ENCODE results near the gene ZMYND8. TPM values are rescaled to one million over a fixed set of nuclear protein-coding genes. Genes with fewer than 3 reads are reported as not detected.

The ZMYND8 gene
- total and polyA plus RNA-seq, 2 of the 8 experiments (the other 6 are each of a cell fraction or from before 2014, with no cell fraction given): 50.5 to 163 TPM

DNA sequence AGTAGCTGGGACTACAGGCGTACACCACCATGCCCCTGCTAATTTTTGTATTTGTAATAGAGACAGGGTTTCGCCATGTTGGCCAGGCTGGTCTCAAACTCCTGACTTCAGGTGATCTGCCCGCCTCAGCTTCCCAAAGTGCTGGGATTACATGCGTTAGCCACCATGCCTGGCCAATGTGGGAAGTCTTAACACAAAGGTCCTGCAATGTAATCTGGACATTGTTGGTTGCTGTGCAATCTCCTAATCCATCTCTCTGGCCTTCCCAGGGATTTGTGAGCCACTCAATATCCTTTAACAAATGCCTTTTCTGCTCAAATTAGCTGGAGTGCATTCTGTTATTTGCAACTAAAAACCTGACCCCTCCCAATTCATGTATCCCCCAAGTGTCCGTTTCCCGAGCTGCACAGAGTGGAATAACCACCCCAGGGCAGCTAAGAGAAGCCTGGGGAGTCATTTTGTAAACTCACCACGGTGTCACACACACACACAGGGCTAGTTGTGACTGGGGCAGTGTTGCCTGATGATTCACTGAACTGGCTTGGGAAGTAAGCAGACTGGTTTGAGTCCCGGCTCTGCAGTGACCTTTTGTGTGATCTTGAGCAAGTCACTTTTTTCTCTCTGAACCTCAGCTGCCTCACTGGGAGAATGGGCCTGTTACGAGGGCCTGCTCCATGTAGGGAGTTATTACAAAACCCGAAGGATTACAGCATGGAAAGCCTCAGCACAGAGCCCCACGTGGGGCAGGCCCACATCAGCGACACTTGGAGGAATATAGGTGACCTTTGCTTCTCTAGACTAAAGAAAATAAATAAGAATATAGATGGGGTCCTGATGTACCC is 152.3 kb downstream of the ZMYND8 start:
- no peak overlapping the region for H3K27ac ChIP-seq (ENCODE audit: low read depth, low read length)
- H3K23me2 ChIP-seq (ENCODE audit: low read depth, low read length): no peaks in the 10 kb centered on the region
- H2AK5ac ChIP-seq (ENCODE audit: low read depth, low read length): no peak overlapping the region
- no peaks in the 10 kb centered on the region for H3K79me2 ChIP-seq (ENCODE audit: control insufficient read depth in 1 of 2, insufficient read depth in 2 of 2, low read length in 2 of 2)
- H2BK120ac ChIP-seq (replicated peaks; ENCODE audit: low read depth, low read length): no peak overlapping the region
- H3K56ac ChIP-seq (replicated peaks; ENCODE audit: insufficient read length, low read depth, low read length): no peak overlapping the region
- H3K36me3 ChIP-seq (ENCODE audit: control insufficient read depth in 2 of 4, insufficient read depth in 4 of 4, low read length in 3 of 4): peaks cover 0 to 9% (median 3%) of the 10 kb centered on the region in 4 experiments; a peak in 2 of 8 replicates
- no peaks in the 10 kb centered on the region for H3K9me3 ChIP-seq (ENCODE audit: insufficient read depth in 2 of 2, low read depth in 1 of 2, low read length in 1 of 2)
- H2BK20ac ChIP-seq (ENCODE audit: low read length): no peak overlapping the region
- H3K4me2 ChIP-seq (ENCODE audit: insufficient read depth in 1 of 2, low read depth in 2 of 2, low read length in 2 of 2): no peak overlapping the region
- H2BK12ac ChIP-seq (ENCODE audit: low read depth, low read length): no peak overlapping the region; the same call in 1 of the 2 replicates
- CTCF ChIA-PET (ENCODE audit: partially characterized antibody): interaction anchor here (0.6 to 2.7 kb wide), 6 partner anchors 7 to 460 kb away, joined by 3 to 13 read pairs (median 4); no protein-coding TSS in a partner anchor
- H3K14ac ChIP-seq (ENCODE audit: insufficient read length): no peak overlapping the region
- TF ChIP-seq JUND (IDR thresholded peaks at IDR 0.05; ENCODE audit: low read length) (no peak), CHD2 (IDR thresholded peaks at IDR 0.05; ENCODE audit: low read length) (no peak), TCF12 (IDR thresholded peaks at IDR 0.05; ENCODE audit: low read depth, low read length) (no peak), RAD21 (IDR thresholded peaks at IDR 0.05 in 1 of 2, conservative IDR thresholded peaks at IDR 0.05 in 1 of 2; ENCODE audit: low read depth in 2 of 2, low read length in 2 of 2) (no peak)
- TF ChIP-seq, protein P1, sequence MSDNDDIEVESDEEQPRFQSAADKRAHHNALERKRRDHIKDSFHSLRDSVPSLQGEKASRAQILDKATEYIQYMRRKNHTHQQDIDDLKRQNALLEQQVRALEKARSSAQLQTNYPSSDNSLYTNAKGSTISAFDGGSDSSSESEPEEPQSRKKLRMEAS (IDR thresholded peaks at IDR 0.05): no peak
- H3K18ac ChIP-seq (ENCODE audit: extremely low read depth, low read length): no peak overlapping the region
- 90% methylated on average over 12 of the region's 12 CpGs; no CpG with 5 or more reads in 1 of the 2 experiments for WGBS, 2 experiments (ENCODE audit: extremely low coverage in 1 of 2, insufficient coverage in 1 of 2, insufficient read length in 1 of 2, insufficient replicate concordance in 2 of 2, low coverage in 1 of 2, low lambda C conversion rate in 2 of 2, missing lambda C conversion rate in 1 of 2)
- POLR2A ChIA-PET (ENCODE audit: partially characterized antibody): interaction anchor here (1.3 kb wide), 1 partner anchor 10 kb away, joined by 6 read pairs; no protein-coding TSS in a partner anchor
- DNase-seq (ENCODE audit: low read depth in 1 of 2, low spot score in 2 of 2): no peak
- H2BK5ac ChIP-seq (ENCODE audit: low read depth, low read length): no peak overlapping the region
- H3K4me3 ChIP-seq (ENCODE audit: extremely low read depth in 1 of 4, insufficient read depth in 2 of 4, low read depth in 3 of 4, low read length in 4 of 4): no peak overlapping the region
- no peak overlapping the region for H4K5ac ChIP-seq (ENCODE audit: insufficient read length, low read depth, low read length)
- peaks cover 0 to 17% (median 6%) of the 10 kb centered on the region in 4 experiments; a peak in 6 of 7 replicates for H3K4me1 ChIP-seq (replicated peaks in 1 of 4; ENCODE audit: control insufficient read depth in 3 of 4, insufficient read depth in 4 of 4, low read length in 3 of 4)
- no peak overlapping the region for H4K8ac ChIP-seq (ENCODE audit: extremely low read depth, insufficient read depth, low read length)
- H4K91ac ChIP-seq (replicated peaks; ENCODE audit: insufficient read length, low read length): no peak overlapping the region
- H3K27me3 ChIP-seq (replicated peaks in 1 of 4; ENCODE audit: control insufficient read depth in 3 of 4, extremely low read depth in 1 of 4, insufficient read depth in 3 of 4, low read length in 3 of 4): no peaks in the 10 kb centered on the region
- no peaks in the 10 kb centered on the region for H3K79me1 ChIP-seq (ENCODE audit: low read depth, low read length)
- peaks cover 0 to 2% of the 10 kb centered on the region in 2 experiments for H4K20me1 ChIP-seq (replicated peaks in 1 of 2; ENCODE audit: control insufficient read depth in 1 of 2, insufficient read depth in 2 of 2, low read length in 2 of 2)
- FAIRE-seq: no peak
- H2BK15ac ChIP-seq (ENCODE audit: low read length): no peak overlapping the region
- H3K9ac ChIP-seq (replicated peaks in 1 of 4; ENCODE audit: extremely low read depth in 1 of 4, low read depth in 3 of 4, low read length in 3 of 4): no peak overlapping the region
- H3K4ac ChIP-seq (replicated peaks; ENCODE audit: insufficient read length, low read depth, low read length): no peak overlapping the region
- H3K23ac ChIP-seq (ENCODE audit: insufficient read length): no peak overlapping the region
- no peak overlapping the region for H2AFZ ChIP-seq (ENCODE audit: low read length)

Measured in H1 (cell line).